GM12878 (cell line): ENCODE measurements around the gene MSLN. TPM values are rescaled to one million over a fixed set of nuclear protein-coding genes. Genes with fewer than 3 reads are reported as not detected.

Experiments used
- FOS ChIP-seq: IDR thresholded peaks from 3 replicates; pipeline ENCODE4 v1.6.1; 2011; ENCODE audit warnings: borderline replicate concordance; ENCODE audit not compliant: insufficient read length; ENCODE audit errors: extremely low read depth
- IRF4 ChIP-seq: IDR thresholded peaks from 2 replicates; pipeline ENCODE4 v1.6.1; 2011; ENCODE audit warnings: low read depth, low read length
- KAT2A ChIP-seq: conservative IDR thresholded peaks from 2 replicates; pipeline ENCODE4 v1.6.1; 2011; ENCODE audit warnings: low read depth, low read length; ENCODE audit not compliant: control insufficient read depth
- MEF2B ChIP-seq: fragments of 450-650 bp; IDR thresholded peaks from 2 replicates; pipeline ENCODE4 v1.6.1; 2018; ENCODE audit warnings: mild to moderate bottlenecking, moderate library complexity; ENCODE audit not compliant: partially characterized antibody, poor library complexity, severe bottlenecking
- PKNOX1 ChIP-seq: fragments of 450-650 bp; IDR thresholded peaks from 2 replicates; pipeline ENCODE4 v1.6.1; 2016; ENCODE audit warnings: mild to moderate bottlenecking
- RAD21 ChIP-seq: IDR thresholded peaks from 2 replicates; pipeline ENCODE4 v1.6.1; 2011; ENCODE audit warnings: mild to moderate bottlenecking, low read depth, low read length, moderate library complexity; ENCODE audit not compliant: insufficient read depth
- RAD51 ChIP-seq: fragments of 450-650 bp; IDR thresholded peaks from 2 replicates; pipeline ENCODE4 v1.6.1; 2016; ENCODE audit warnings: moderate library complexity, mild to moderate bottlenecking, inconsistent platforms
- RCOR1 ChIP-seq: conservative IDR thresholded peaks from 2 replicates; pipeline ENCODE4 v1.6.1; 2012; ENCODE audit warnings: low read depth, low read length, improper control_type of control experiment
- SIN3A ChIP-seq: IDR thresholded peaks from 2 replicates; pipeline ENCODE4 v1.6.1; 2012; ENCODE audit warnings: low read depth, low read length, improper control_type of control experiment
- STAT1 ChIP-seq: fragments of 450-650 bp; conservative IDR thresholded peaks from 2 replicates; pipeline ENCODE4 v1.6.1; 2014; ENCODE audit warnings: antibody characterized with exemption, mild to moderate bottlenecking
- ZNF207 ChIP-seq: fragments of 450-650 bp; IDR thresholded peaks from 2 replicates; pipeline ENCODE4 v1.6.1; 2014; ENCODE audit warnings: antibody characterized with exemption, mild to moderate bottlenecking, borderline replicate concordance
- polyA plus RNA-seq, 11 experiments: library from polyadenylated mRNA; depleted of rRNA in 4 of 11; unstranded in 6 of 11; stranded (reverse) in 5 of 11; fragments of >200 nt; fragmentation: Nextera tagmentation in 4 of 11; fragmentation: Illumina TruSeq in 1 of 11; extraction: Ambion mirVana in 4 of 11; extraction: Trizol in 1 of 11; gene quantifications; 1 replicate in 1 of 11; 2 replicates in 10 of 11; pipeline versions ENCODE4 v1.2.1 to v1.2.3, GENCODE V29; 2011 to 2016; ENCODE audit warnings: inconsistent platforms in 2 of 11, missing spikeins in 2 of 11, low read depth in 1 of 11
- total RNA-seq, 4 experiments: library from RNA; depleted of rRNA in 3 of 4; stranded (reverse); fragments of >200 nt in 3 of 4; fragmentation: Illumina TruSeq in 1 of 4; extraction: Trizol in 1 of 4; gene quantifications; 2 replicates each; pipeline versions ENCODE4 v1.2.1 to v1.2.3, GENCODE V29; 2013 to 2021
- TF ChIP-seq, protein P1 (sequence below): fragments of 450-650 bp; IDR thresholded peaks from 2 replicates; pipeline ENCODE4 v1.6.1; 2018; ENCODE audit warnings: mild to moderate bottlenecking, low read depth, moderate library complexity; ENCODE audit not compliant: partially characterized antibody
- TF ChIP-seq, protein P2 (sequence below): IDR thresholded peaks from 2 replicates; pipeline ENCODE4 v1.6.1; 2012; ENCODE audit warnings: low read depth, low read length, improper control_type of control experiment
- TF ChIP-seq, protein P3 (sequence below): fragments of 450-650 bp; formaldehyde crosslinking; IDR thresholded peaks from 2 replicates; pipeline ENCODE4 v1.5.0; 2022; ENCODE audit warnings: mild to moderate bottlenecking, missing genetic modification characterization
- TF ChIP-seq, protein P4 (sequence below): fragments of 450-650 bp; formaldehyde crosslinking; IDR thresholded peaks from 2 replicates; pipeline ENCODE4 v1.4.0; 2022; ENCODE audit warnings: mild to moderate bottlenecking, moderate library complexity

The MSLN gene
- total and polyA plus RNA-seq, 10 of the 15 experiments (the other 5 are each of a cell fraction or from before 2014, with no cell fraction given) = 0.08 TPM; not detected in 9

DNA sequence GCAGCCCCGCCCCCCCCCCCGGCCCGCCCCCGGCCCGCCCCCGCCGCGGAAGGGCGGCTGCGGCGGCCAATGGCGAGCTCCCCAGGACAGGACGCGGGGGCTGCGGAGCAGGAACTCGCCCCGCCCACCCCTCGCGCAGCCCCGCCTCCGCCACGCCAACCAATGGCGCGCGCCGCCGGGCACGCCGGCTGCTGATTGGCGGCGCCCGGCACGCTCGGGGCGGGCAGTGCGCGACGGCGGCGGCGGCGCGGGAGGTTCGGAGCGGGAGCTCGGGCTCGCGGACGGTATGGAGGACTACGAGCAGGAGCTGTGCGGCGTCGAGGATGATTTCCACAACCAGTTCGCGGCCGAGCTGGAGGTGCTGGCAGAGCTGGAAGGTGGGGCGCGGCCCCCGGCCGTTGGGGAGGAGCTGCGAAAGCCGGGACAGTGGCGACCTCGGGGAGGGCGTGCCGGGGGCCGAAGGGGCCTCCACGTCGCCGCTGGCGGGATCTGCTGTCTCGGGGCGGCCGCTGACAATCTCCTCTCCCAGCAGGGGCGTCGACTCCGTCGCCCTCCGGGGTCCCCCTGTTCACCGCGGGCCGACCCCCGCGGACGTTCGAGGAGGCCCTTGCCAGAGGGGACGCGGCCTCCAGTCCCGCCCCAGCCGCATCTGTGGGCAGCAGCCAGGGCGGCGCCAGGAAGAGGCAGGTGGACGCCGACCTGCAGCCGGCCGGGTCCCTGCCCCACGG, 28.0 kb downstream of the MSLN start, which contains the start of gene CHTF18 (continued):
- TF ChIP-seq FOS = peak; percentile 36
- peak; percentile 97 for TF ChIP-seq SIN3A
- no peak for TF ChIP-seq IRF4
- TF ChIP-seq ZNF207 = no peak
- no peak for TF ChIP-seq STAT1
- TF ChIP-seq, protein P1, sequence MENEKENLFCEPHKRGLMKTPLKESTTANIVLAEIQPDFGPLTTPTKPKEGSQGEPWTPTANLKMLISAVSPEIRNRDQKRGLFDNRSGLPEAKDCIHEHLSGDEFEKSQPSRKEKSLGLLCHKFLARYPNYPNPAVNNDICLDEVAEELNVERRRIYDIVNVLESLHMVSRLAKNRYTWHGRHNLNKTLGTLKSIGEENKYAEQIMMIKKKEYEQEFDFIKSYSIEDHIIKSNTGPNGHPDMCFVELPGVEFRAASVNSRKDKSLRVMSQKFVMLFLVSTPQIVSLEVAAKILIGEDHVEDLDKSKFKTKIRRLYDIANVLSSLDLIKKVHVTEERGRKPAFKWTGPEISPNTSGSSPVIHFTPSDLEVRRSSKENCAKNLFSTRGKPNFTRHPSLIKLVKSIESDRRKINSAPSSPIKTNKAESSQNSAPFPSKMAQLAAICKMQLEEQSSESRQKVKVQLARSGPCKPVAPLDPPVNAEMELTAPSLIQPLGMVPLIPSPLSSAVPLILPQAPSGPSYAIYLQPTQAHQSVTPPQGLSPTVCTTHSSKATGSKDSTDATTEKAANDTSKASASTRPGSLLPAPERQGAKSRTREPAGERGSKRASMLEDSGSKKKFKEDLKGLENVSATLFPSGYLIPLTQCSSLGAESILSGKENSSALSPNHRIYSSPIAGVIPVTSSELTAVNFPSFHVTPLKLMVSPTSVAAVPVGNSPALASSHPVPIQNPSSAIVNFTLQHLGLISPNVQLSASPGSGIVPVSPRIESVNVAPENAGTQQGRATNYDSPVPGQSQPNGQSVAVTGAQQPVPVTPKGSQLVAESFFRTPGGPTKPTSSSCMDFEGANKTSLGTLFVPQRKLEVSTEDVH = no peak
- TF ChIP-seq MEF2B = no peak
- no peak for TF ChIP-seq KAT2A
- no peak for TF ChIP-seq RAD21
- TF ChIP-seq, protein P2, sequence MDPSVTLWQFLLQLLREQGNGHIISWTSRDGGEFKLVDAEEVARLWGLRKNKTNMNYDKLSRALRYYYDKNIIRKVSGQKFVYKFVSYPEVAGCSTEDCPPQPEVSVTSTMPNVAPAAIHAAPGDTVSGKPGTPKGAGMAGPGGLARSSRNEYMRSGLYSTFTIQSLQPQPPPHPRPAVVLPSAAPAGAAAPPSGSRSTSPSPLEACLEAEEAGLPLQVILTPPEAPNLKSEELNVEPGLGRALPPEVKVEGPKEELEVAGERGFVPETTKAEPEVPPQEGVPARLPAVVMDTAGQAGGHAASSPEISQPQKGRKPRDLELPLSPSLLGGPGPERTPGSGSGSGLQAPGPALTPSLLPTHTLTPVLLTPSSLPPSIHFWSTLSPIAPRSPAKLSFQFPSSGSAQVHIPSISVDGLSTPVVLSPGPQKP = no peak
- no peak for TF ChIP-seq RCOR1
- TF ChIP-seq, protein P3, sequence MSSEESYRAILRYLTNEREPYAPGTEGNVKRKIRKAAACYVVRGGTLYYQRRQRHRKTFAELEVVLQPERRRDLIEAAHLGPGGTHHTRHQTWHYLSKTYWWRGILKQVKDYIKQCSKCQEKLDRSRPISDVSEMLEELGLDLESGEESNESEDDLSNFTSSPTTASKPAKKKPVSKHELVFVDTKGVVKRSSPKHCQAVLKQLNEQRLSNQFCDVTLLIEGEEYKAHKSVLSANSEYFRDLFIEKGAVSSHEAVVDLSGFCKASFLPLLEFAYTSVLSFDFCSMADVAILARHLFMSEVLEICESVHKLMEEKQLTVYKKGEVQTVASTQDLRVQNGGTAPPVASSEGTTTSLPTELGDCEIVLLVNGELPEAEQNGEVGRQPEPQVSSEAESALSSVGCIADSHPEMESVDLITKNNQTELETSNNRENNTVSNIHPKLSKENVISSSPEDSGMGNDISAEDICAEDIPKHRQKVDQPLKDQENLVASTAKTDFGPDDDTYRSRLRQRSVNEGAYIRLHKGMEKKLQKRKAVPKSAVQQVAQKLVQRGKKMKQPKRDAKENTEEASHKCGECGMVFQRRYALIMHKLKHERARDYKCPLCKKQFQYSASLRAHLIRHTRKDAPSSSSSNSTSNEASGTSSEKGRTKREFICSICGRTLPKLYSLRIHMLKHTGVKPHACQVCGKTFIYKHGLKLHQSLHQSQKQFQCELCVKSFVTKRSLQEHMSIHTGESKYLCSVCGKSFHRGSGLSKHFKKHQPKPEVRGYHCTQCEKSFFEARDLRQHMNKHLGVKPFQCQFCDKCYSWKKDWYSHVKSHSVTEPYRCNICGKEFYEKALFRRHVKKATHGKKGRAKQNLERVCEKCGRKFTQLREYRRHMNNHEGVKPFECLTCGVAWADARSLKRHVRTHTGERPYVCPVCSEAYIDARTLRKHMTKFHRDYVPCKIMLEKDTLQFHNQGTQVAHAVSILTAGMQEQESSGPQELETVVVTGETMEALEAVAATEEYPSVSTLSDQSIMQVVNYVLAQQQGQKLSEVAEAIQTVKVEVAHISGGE (CRISPR knock-in tag) = no peak
- TF ChIP-seq, protein P4, sequence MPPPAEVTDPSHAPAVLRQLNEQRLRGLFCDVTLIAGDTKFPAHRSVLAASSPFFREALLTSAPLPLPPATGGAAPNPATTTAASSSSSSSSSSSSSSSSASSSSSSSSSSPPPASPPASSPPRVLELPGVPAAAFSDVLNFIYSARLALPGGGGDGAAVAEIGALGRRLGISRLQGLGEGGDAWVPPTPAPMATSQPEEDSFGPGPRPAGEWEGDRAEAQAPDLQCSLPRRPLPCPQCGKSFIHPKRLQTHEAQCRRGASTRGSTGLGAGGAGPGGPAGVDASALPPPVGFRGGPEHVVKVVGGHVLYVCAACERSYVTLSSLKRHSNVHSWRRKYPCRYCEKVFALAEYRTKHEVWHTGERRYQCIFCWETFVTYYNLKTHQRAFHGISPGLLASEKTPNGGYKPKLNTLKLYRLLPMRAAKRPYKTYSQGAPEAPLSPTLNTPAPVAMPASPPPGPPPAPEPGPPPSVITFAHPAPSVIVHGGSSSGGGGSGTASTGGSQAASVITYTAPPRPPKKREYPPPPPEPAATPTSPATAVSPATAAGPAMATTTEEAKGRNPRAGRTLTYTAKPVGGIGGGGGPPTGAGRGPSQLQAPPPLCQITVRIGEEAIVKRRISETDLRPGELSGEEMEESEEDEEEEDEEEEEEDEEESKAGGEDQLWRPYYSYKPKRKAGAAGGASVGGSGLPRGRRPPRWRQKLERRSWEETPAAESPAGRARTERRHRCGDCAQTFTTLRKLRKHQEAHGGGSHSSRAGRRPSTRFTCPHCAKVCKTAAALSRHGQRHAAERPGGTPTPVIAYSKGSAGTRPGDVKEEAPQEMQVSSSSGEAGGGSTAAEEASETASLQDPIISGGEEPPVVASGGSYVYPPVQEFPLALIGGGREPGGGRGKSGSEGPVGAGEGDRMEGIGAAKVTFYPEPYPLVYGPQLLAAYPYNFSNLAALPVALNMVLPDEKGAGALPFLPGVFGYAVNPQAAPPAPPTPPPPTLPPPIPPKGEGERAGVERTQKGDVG = no peak
- TF ChIP-seq PKNOX1 = 0 out of 2 replicates have a peak, but pooled peaks have one; percentile 6
- TF ChIP-seq RAD51 = no peak
